HG02852 (cell line): Measurements from ENCODE around the gene PHACTR3.

Experiments
- ATAC-seq: cut with Tn5 transposase; IDR thresholded peaks from one replicate; pipeline ENCODE4 v1.9.1; 2021; ENCODE audit warnings: mild to moderate bottlenecking, moderate library complexity; ENCODE audit not compliant: unreplicated experiment

The PHACTR3 gene

GRCh38 chr20:59573837-59574236 is 30.5 kb upstream of the PHACTR3 start:
- ATAC-seq, result no peak

GRCh38 chr20:59574308-59574707 is 30.0 kb upstream of the PHACTR3 start:
- ATAC-seq, result no peak

GRCh38 chr20:59575216-59575615 is 29.1 kb upstream of the PHACTR3 start:
- ATAC-seq, result no peak

GRCh38 chr20:59575653-59576052 is 28.7 kb upstream of the PHACTR3 start:
- no peak for ATAC-seq

- ATAC-seq, result no peak
Observed at GRCh38 chr20:59576216-59576953, 28.0 kb upstream of the PHACTR3 start.

GRCh38 chr20:59577037-59577808 is 27.1 kb upstream of the PHACTR3 start:
- no peak for ATAC-seq

GRCh38 chr20:59577809-59578435 is 26.4 kb upstream of the PHACTR3 start:
- ATAC-seq, result no peak

- ATAC-seq, result no peak
Observed at GRCh38 chr20:59578436-59579403, 25.6 kb upstream of the PHACTR3 start.

- no peak for ATAC-seq
Observed at GRCh38 chr20:59579404-59580145, 24.8 kb upstream of the PHACTR3 start.

- no peak for ATAC-seq
Observed at GRCh38 chr20:59580146-59580946, 24.0 kb upstream of the PHACTR3 start.

GRCh38 chr20:59580991-59581401 is 23.3 kb upstream of the PHACTR3 start:
- no peak for ATAC-seq

- no peak for ATAC-seq
Observed at GRCh38 chr20:59581993-59582679, 22.2 kb upstream of the PHACTR3 start.

- no peak for ATAC-seq
Observed at GRCh38 chr20:59583428-59584277, 20.7 kb upstream of the PHACTR3 start.

- no peak for ATAC-seq
Observed at GRCh38 chr20:59584278-59584925, 19.9 kb upstream of the PHACTR3 start.

GRCh38 chr20:59585714-59586409 is 18.5 kb upstream of the PHACTR3 start:
- ATAC-seq, result no peak

GRCh38 chr20:59586613-59587012 is 17.7 kb upstream of the PHACTR3 start:
- ATAC-seq, result no peak

GRCh38 chr20:59587570-59587969 is 16.8 kb upstream of the PHACTR3 start:
- no peak for ATAC-seq
